OCI-LY1 (cell line): ENCODE results near the gene RPS18.

Experiments used
- H2AFZ ChIP-seq: fragments of 200-600 bp; sonication (generic), shearing (Covaris generic); 2 replicates; pipeline ENCODE4 v1.6.0; 2014; ENCODE audit warnings: antibody characterized with exemption, mild to moderate bottlenecking, low read length
- H3F3A ChIP-seq: fragments of 200-600 bp; sonication (generic), shearing (Covaris generic); 2 replicates; pipeline ENCODE4 v1.6.0; 2014; ENCODE audit warnings: mild to moderate bottlenecking, antibody characterized with exemption, low read length, moderate library complexity; ENCODE audit not compliant: insufficient read depth
- H3K27ac ChIP-seq: fragments of 200-600 bp; sonication (generic); 2 replicates; pipeline ENCODE4 v1.5.1; 2014; ENCODE audit warnings: low read length, mixed run types, mild to moderate bottlenecking, low read depth; ENCODE audit not compliant: poor library complexity, severe bottlenecking
- H3K27me3 ChIP-seq: fragments of 200-600 bp; sonication (generic); 2 replicates; pipeline ENCODE4 v1.6.0; 2014; ENCODE audit warnings: antibody characterized with exemption, mild to moderate bottlenecking, low read length, moderate library complexity; ENCODE audit not compliant: insufficient read depth
- H3K36me3 ChIP-seq: fragments of 200-600 bp; sonication (generic); 2 replicates; pipeline ENCODE4 v1.6.1; 2014; ENCODE audit warnings: mild to moderate bottlenecking, antibody characterized with exemption, low read length, moderate library complexity, mixed read lengths; ENCODE audit not compliant: insufficient read depth
- H3K4me1 ChIP-seq: fragments of 200-600 bp; sonication (generic); 2 replicates; pipeline ENCODE4 v1.5.1; 2014; ENCODE audit warnings: mild to moderate bottlenecking, low read length, moderate library complexity; ENCODE audit not compliant: insufficient read depth, severe bottlenecking
- H3K4me2 ChIP-seq: fragments of 200-600 bp; sonication (generic), shearing (Covaris generic); 2 replicates; pipeline ENCODE4 v1.6.1; 2014; ENCODE audit warnings: low read length
- H3K4me3 ChIP-seq: fragments of 200-600 bp; sonication (generic); 2 replicates; pipeline ENCODE4 v1.5.1; 2014; ENCODE audit warnings: low read length, low read depth, mild to moderate bottlenecking, mixed read lengths; ENCODE audit not compliant: poor library complexity, severe bottlenecking
- H3K79me2 ChIP-seq: fragments of 200-600 bp; shearing (Covaris generic); 2 replicates; pipeline ENCODE4 v1.6.1; 2016; ENCODE audit warnings: mixed run types, low read length, mixed read lengths; ENCODE audit not compliant: insufficient read depth
- H3K9ac ChIP-seq: fragments of 200-600 bp; sonication (generic), shearing (Covaris generic); 2 replicates; pipeline ENCODE4 v1.6.1; 2014; ENCODE audit warnings: mild to moderate bottlenecking, low read length, mixed read lengths
- H3K9me2 ChIP-seq: fragments of 200-600 bp; sonication (generic), shearing (Covaris generic); 2 replicates; pipeline ENCODE4 v1.6.1; 2014; ENCODE audit warnings: low read depth, mild to moderate bottlenecking, low read length, mixed read lengths
- H3K9me3 ChIP-seq: fragments of 200-600 bp; shearing (Covaris generic); 2 replicates; pipeline ENCODE4 v1.6.1; 2014; ENCODE audit warnings: low read length, mixed read lengths
- H4K20me1 ChIP-seq: fragments of 200-600 bp; sonication (generic), shearing (Covaris generic); 2 replicates; pipeline ENCODE4 v1.6.0; 2016; ENCODE audit warnings: mild to moderate bottlenecking, low read length; ENCODE audit not compliant: insufficient read depth
- CTCF ChIP-seq: fragments of 200-600 bp; sonication (generic), shearing (Covaris generic); IDR thresholded peaks from 2 replicates; pipeline ENCODE4 v1.5.1; 2017; ENCODE audit warnings: mild to moderate bottlenecking, antibody characterized with exemption, low read length, moderate library complexity, mixed read lengths
- EZH2 ChIP-seq: fragments of 200-600 bp; sonication (generic), shearing (Covaris generic); IDR thresholded peaks from 2 replicates; pipeline ENCODE4 v1.8.0; 2017; ENCODE audit warnings: borderline replicate concordance, mixed run types, mild to moderate bottlenecking, antibody characterized with exemption, low read length, moderate library complexity, mixed read lengths

RPS18 gene

GRCh38 chr6:33236328-33236727, 35.5 kb upstream of the RPS18 start:
- Histone ChIP-seq H3K4me2 (no peak overlapping the region), H3K27me3 (peaks cover 4% of the 10 kb centered on the region; the same call in 1 of the 2 replicates), H3K27ac (no peak overlapping the region), H3K79me2 (no peaks in the 10 kb centered on the region), H3K9me3 (no peaks in the 10 kb centered on the region), H3K36me3 (no peaks in the 10 kb centered on the region), H3K4me3 (no peak overlapping the region), H3K9me2 (no peaks in the 10 kb centered on the region), H3F3A (no peaks in the 10 kb centered on the region), H3K9ac (no peak overlapping the region), H3K4me1 (no peaks in the 10 kb centered on the region), H4K20me1 (no peaks in the 10 kb centered on the region), H2AFZ (no peak overlapping the region)
- TF ChIP-seq EZH2: no peak
- no peak for TF ChIP-seq CTCF

- Histone ChIP-seq H4K20me1 (no peaks in the 10 kb centered on the region), H3K4me3 (no peak overlapping the region), H3K27me3 (peaks cover 4% of the 10 kb centered on the region; the same call in 1 of the 2 replicates), H3K9ac (no peak overlapping the region), H3K4me2 (no peak overlapping the region), H3K4me1 (no peaks in the 10 kb centered on the region), H3F3A (no peaks in the 10 kb centered on the region), H3K27ac (no peak overlapping the region), H3K36me3 (no peaks in the 10 kb centered on the region), H3K9me2 (no peaks in the 10 kb centered on the region), H2AFZ (no peak overlapping the region), H3K79me2 (no peaks in the 10 kb centered on the region), H3K9me3 (no peaks in the 10 kb centered on the region)
- TF ChIP-seq EZH2 (no peak), CTCF (no peak)
Observed at GRCh38 chr6:33236852-33237251, 35.0 kb upstream of the RPS18 start.

GRCh38 chr6:33237741-33238140, 34.1 kb upstream of the RPS18 start:
- H3K4me1 ChIP-seq: no peaks in the 10 kb centered on the region
- no peak overlapping the region for H3K4me3 ChIP-seq
- H3K9ac ChIP-seq: no peak overlapping the region
- H4K20me1 ChIP-seq: no peaks in the 10 kb centered on the region
- no peak for TF ChIP-seq EZH2
- no peak for TF ChIP-seq CTCF
- H3F3A ChIP-seq: no peaks in the 10 kb centered on the region
- no peak overlapping the region for H3K27ac ChIP-seq
- H3K79me2 ChIP-seq: no peaks in the 10 kb centered on the region
- H3K27me3 ChIP-seq: no peaks in the 10 kb centered on the region
- no peaks in the 10 kb centered on the region for H3K9me3 ChIP-seq
- no peaks in the 10 kb centered on the region for H3K36me3 ChIP-seq
- H2AFZ ChIP-seq: no peak overlapping the region
- no peaks in the 10 kb centered on the region for H3K9me2 ChIP-seq
- no peak overlapping the region for H3K4me2 ChIP-seq
